LHCN-M2 (cell line): ENCODE data around the gene ASAP3. TPM values are rescaled to one million over a fixed set of nuclear protein-coding genes. Genes with fewer than 3 reads are reported as not detected.
A peak's percentile ranks its signal among the peaks of the same experiment; 100 is the strongest.

Experiments
- DNase-seq: peaks from one replicate; pipeline ENCODE4 v3.0.0-alpha.2; 2012; ENCODE audit warnings: low read depth
- total RNA-seq: library from RNA; depleted of rRNA; stranded (reverse); fragments of >200 nt; gene quantifications from 2 replicates; pipeline ENCODE4 v1.2.3, GENCODE V29; 2014

ASAP3 gene
- total RNA-seq, 1 experiment from 2014 or later = 27.8 TPM

DNA sequence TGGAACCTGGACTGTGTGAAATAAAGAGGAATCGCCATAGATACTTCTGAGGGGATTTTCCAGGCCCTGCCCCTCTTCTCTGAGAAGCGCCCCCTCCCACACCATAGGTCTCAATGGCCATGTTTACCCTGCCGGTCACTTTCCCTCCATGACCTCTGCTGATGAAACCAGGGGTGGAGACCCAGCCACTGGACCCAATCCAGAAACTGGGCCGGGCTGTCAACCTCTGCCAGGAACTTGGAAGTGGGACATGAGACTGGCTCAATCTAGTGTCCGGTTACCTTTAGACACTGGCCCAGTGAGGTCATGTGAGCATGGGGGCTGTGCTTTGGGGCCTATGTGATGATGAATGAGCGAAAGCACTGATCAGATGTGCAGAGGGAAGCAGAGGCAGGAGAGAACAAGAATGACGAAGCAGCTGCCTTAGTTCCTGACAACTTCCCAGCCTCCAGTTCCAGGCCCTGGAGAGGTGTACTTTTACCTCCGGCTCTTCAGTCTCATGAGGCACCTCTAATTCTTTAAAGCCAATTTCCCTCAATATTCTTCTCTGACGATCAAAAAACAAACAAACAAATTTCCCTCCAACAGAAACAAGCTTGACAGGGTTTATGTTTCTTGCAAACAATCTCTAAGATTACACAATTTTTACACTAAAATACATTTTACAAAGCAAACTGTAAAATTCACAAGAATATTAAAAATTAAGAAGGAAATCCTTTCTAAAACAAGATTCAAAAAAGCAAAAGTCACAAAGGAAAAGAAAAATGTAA, 4.9 kb downstream of the ASAP3 start:
- DNase-seq = peak; percentile 84

DNA sequence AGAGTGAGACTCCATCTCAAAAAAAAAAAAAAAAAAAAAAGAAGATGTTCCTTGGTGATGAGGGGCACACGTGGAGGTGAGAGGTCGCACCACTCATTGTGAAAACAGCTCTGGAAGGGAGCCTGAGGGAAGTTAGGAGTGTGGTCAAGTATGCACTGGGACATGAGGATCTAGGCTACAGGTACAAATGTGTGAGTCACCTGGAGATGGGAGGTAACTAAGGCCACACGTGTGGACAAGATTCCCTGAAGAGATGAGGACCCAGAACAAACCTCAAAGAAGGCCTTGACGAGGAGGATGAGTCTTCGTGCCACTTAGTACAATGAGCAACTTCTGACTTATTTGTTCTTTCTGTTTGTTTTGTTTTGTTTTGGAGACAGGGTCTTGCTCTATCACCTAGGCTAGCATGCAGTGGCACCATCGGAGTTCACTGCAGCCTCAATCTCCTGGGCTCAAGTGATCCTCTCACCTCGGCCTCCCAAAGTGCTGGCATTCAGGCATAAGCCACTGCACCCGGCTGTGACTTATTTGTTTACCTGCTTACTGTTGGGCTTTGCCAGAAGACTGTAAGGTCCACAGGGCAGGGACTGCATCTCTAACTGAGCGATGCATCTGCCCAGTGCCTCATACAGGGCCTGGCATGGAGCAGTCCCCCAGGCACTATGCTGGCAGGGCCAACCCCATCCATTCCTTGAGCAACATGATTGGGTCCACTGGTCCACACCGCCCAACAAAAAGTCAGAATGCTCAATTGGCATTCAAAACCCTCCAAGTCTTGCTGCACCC, 6.4 kb downstream of the ASAP3 start:
- no peak for DNase-seq

DNA sequence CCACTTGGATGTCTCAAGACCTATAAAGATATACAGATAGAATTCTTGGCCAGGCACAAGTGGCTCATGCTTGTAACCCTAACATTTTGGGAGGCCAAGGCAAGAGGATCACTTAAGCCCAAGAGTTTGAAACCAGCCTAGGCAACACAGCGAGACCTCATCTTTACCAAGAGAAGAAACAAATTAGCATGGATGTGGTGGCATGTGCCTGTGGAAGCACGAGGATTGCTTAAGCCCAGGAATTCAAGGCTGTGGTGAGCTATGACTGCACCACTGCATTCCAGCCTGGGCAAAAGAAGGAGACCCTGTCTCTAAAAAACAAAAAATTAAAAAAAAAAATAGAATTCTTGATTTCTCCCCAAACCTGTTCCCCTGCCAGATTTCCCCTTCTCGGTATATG, 8.3 kb downstream of the ASAP3 start:
- peak; percentile 68 for DNase-seq

DNA sequence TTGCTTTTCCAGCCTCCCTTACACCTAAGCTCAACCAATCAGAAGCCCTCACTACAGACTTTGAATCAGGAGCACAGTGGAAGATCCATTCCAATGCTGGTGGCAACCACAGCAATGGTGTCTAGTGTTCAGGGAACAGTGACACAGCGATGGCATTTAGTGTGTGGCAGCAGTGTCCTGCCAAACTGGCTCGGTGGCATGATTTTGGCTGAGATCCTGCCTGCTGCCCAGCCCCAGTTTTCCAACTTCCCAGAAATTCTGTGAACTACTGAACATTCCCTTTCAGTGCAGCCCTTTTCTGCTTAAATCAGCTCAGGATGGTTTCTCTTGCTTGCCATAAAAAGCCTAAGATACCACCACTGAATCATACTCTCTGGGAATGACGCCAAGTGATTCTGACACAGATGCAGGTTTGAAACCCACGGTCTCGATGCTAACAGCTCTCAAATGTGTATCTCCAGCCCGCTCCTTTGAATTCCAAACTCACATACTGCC, 8.8 kb downstream of the ASAP3 start:
- peak; percentile 96 for DNase-seq

DNA sequence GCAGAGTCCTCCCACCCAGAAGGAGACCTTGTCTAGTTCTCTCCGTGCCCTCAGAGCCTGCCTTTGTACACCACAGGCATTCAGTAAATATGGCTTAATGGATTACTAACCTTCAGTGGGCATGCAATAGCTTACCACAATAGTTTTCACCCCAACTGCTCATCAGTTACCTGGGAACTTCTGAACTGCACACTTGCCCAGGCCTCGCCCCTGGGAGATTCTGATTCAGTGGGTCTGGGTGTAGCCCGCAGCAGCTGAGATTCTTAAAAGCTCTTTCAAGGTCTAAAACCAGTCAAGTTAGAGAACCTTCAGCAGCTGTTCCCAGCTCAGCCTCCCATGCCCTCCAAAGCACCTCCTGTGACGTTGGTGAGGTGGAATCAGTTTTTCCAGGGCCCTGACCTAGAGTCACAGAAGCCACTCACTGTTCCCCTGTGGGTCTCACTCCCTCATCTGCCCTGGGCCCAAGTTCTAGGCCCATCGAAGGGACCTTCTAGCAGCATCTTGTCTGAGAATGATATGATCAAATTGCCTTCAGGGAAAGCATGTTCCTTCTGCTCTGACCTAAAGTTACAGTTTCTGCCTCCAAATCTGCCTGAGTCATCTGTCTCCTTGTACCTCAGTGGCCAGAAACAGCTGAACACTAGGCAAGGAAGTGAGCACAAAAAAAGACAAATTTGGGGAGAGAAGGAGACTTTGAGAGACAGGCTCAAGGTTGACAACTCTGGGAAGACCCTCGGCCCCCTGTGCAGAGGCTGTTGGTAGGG, 10.8 kb downstream of the ASAP3 start:
- peak; percentile 99 for DNase-seq

DNA sequence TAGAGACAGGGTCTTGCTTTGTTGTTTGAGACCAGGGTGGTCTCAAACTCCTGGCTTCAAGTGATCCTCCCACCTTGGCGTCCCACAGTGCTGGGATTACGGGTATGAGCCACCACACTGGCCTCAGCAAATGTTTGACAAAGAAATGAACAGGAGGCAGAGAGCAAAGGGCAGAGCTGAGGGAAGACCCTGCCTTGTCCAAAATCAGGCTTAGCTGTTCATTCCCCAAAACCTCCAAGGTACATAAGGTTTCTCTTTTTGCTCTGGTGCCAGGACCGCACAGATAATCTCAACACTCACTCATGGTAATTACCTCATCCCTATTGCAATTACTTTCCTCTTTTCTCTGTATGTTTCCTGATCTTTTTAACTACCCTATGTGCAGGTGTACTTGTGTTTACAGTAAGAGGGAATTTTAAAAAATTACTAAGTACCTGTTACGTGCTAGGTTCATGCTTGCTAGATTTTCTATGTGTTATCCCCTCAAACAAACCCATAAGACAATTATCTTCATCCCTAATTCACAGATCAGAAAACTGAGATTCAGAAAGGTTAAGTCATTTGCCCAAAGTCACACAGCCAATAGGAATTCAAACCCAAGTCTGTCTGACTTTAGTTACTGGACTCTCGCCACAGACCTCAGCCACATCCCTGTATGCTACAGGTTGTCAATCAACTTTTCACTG, 11.5 kb downstream of the ASAP3 start:
- no peak for DNase-seq

DNA sequence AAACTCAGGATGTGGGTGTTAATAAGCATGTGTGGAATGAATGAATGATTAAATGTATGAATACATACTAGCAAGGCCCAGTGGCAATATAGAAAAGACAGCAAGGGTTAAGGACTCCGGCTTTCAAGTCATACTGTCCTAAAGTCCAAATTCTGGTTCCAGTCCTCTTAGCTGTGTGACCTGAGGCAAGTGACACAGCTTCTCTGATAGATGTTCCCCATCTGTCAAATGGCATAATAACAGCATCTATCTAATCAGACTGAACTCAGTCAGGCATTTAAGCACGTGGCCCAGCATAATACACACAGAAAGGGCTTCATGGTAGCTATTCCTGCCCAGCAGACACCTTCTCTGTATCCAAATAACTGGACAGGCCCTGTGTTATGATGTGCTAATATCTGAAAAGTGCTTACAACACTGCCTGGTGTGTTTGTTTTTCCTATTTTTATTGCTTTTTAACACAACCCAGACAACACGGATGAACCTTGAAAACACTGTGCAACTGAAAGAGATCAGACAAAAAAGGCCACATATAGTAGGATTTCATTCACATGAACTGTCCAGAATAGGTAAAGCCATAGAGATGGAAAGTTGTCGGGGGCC, 12.4 kb downstream of the ASAP3 start:
- no peak for DNase-seq

DNA sequence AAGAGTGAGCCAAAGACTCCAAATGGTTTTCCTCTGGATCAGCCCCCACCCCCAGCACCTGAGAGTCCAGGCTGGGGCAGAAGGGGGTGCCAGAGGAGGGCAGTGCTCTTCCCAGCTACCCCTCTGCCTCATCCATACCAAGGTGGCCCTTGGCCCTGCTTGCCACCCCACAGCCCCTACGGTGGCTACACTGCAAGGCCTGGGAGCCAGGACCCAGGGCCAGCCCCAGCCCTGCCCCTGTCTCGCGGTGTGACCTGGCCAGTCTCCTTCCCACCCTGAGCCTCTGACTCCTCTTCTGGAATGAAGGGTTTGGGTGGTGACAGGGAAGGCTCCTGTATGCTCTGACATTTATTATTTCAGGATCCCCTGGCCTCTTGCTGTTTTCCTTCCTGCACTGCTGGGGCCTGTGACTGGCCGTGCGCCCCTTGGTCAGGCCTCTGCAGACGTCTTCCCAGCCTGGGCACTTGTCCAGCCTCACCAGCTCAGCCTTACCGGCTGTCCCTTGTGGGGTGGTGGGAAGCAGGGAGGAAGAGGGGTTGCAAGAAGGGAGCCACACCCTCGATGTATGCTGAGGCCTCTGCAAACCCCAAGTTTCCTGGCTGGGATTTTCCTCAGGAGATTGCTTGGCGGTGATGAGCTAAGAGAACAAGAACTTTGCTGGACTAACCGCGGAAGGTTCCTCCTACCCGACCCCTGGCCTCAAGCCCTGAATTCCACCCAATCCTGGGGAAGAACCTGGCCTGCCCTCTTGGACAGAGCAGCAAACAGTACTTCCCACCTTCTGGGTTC, 13.5 kb downstream of the ASAP3 start:
- DNase-seq = peak; percentile 89

DNA sequence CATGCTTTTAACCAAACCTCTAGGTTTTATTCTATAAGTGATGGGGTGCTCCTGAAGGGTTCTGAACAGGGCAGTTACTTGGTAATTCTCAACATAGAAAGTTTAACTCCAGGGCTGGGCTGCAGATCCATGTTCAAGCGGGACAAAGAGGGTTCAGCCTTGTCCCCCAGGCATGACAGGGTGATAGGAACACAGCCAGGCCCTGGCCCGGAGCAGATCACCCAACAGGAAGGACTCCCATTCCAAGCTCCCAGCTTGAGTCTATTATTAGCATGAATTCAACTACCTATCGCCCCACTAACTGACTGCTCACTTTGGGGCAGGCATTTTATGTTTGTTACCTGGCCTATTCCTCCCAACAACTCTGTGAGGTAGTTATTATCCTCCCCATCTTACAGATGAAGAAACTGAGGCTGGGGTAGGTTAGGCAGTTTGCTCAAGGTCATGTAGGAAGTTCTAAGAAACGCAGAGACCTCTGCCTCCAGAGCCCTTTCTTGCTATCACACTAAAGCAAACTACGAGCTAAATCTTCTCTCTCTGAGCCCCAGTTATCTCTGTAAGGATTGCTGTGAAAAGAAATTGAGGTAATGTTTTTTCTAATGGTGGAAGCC, 14.5 kb downstream of the ASAP3 start:
- no peak for DNase-seq

DNA sequence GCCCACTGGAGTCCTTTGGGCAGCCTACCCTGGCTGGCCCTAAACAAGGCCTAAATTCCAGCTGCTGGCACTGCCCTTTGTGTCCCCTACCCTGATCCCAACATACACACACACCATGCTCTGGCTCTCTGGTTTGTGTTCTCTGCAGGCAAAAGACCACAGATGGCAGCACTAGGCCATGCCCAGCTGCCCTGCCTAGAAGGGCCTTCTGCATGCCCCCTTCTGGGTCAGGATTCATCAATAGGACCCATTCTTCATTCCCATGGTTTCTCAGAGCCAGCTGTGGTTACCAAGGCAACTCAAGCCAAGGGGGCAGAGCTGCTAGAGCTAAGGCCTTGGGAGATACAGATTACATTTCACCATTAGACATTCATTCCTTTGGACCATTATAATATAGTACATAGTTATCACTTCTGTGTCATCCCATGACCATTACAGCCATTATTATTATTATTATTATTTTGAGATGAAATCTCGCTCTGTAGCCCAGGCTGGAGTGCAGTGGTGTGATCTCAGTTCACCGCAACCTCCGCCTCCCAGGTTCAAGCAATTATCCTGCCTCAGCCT, 17.5 kb downstream of the ASAP3 start:
- no peak for DNase-seq

DNA sequence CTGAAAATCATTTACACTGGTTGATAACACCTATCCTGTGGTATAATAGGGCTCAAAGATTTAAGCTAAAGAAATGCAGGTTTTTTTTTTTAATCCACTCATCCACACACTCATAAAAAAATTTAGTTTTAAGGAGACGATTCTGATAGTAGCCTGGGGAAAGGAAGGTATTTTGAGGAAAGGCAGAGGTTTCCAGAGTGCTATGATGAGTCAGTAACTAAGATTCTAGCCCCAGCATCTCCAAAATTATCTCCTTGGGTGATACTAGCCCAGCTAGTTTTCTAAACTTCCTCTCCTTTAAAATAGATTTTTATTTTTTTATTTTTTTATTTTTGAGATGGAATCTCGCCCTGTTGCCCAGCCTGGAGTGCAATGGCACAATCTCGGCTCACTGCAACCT, 20.7 kb downstream of the ASAP3 start:
- DNase-seq = no peak

DNA sequence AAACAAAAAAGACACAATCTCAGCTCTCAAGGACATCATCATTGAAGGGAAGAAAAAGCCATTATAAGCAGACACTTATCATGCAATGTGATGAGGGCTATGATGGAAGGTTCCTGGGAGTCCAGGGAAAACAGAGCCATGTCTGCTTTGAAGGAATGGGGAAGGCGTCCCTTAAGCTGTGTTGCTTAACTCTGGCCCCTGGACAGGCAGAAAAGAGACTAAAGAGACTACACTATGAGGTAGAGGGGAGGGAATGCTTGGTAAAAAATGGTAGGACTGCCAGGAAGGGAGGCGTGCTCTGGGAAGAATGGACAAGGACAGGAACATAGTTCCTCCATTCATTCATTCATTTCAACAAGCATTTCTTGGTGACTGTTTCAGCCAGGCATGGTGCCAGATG, 21.2 kb downstream of the ASAP3 start:
- DNase-seq = no peak

DNA sequence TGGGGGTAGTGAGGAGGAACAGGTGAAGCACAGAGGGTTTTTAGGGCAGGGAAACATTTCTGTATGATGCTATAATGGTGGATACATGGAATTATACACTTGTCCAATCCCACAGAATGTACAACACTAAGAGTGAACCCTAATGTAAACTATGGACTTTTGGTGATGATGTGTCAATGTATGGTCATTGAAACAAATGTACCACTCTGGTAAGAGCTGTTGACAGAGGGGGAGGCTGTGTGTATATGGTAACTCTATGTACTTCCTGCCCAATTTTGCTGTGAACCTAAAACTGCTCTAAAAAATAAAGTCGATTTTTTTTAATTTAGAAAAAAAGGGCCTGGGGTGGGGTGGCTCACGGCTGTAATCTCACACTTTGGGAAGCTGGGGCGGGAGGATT, 22.9 kb downstream of the ASAP3 start:
- DNase-seq = no peak

DNA sequence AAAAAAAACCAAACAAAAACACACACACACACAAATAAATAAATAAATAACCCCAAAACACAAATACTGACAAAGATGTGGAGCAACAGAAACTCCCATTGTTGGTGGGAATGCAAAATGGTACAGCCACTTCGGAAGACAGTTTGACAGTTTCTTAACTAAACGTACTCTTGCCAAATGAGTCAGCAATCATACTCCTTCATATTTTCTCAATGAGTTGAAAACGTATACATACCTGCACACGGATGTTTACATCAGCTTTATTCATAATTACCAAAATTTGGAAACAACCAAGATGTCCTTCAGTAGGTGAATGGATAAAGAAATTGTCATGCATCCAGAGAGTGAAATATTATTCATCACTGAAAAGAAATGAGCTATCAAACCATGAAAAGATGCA, 23.5 kb downstream of the ASAP3 start:
- DNase-seq = no peak

DNA sequence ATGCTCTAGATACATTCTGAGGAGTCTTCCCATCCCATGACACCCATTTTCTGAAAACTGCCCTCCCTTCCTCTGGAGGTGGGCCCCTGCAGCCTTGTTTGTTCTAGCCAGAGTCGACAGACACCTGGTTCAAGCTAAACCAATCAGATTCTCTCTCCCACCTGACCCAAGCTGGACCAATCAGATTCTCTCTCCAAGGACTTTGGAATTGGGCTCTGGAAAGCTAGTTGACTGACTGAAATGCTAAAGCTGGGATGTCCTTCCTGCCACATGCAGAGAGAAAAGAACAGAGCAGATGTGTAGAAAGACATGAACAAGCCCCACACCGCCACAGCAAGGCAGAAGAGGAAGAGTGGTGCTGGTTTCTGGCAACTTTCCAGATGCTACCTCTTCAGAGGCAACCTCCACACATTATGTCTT, 24.6 kb downstream of the ASAP3 start:
- DNase-seq = no peak

DNA sequence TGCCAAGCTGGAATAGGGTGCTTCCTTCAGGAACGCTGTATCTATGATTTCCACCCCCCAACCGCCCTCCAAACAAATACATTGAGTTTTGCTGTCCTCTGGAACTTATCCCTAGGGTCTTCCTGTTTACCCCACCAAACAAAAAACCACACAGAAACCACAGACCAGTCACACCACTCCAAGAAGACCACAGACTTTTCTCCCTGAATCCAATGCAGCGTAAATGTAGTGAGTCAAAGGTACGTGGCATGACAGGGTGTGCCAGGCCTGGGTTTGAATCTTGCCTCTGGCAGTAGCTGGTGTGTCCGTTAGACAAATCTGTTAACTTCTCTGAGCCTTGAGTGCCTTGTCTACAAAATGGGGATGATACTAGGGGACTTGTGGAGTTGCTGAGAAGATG, 27.8 kb downstream of the ASAP3 start:
- peak; percentile 62 for DNase-seq

DNA sequence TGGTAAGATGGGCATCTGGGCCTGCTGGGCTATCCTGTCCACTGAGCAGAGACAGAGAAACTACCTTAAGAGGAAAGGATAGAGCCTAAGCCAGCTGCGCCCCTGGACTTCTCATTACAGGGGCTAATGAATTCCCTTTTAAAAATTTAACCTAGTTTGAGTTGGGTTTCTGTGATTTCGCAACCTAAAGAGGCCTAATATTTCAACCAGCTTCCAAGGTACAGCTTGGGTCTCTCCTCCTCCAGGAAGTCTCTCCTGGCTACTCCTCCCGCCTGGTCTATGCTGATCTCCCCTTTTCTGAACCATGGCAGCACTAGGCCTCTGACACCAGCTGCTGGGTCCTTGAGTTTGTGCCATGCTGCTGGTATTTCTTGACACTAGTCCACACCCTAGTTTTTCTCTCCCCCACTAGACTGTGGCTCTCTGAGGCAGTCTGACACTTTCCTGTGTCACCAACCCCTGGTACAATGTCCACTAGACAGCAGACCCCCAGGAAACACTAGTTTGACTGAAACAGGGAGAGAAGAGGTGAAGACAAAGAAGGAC, 30.5 kb downstream of the ASAP3 start:
- no peak for DNase-seq

DNA sequence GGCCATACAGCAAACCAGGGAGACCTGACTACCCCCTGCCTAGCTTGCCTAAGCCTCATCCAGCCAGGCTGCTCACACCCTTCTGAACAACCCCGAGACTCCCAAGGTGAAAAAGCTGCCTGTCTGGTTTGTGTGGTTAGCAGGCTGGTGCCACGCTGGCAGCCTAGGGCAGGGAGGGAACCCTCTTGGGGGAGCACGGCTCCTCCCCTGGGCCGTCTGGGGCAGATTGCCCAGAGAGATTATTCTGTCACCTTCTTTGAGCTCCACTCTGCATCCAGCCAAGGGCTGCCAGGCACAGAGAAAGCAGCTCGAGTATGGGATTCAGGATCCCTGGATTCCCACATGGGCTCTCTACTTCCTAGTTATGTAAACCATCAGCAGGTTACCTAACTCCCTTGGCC, 32.0 kb downstream of the ASAP3 start:
- DNase-seq = no peak

DNA sequence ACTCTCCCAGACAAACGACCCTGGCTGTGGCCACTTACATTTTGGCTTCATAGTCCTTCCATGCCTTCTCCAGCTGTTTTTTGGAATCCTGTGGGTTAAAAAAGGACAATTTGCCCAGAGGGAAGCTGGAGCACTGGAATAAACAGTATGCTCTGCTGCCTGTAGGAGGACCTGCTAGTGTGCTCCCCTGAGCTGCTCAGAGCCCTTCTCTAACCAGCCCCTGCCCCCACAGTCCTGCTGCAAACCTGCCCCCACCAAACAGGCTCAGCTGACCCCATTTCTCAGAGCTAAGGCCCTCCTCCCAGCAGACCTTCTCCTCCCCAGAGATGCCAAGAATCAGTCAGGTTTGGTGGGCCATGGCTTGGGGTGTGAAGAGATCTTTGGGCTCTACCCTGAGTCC, 32.5 kb downstream of the ASAP3 start:
- no peak for DNase-seq
